ENCODE results near the gene MESP2.

The MESP2 gene

DNA sequence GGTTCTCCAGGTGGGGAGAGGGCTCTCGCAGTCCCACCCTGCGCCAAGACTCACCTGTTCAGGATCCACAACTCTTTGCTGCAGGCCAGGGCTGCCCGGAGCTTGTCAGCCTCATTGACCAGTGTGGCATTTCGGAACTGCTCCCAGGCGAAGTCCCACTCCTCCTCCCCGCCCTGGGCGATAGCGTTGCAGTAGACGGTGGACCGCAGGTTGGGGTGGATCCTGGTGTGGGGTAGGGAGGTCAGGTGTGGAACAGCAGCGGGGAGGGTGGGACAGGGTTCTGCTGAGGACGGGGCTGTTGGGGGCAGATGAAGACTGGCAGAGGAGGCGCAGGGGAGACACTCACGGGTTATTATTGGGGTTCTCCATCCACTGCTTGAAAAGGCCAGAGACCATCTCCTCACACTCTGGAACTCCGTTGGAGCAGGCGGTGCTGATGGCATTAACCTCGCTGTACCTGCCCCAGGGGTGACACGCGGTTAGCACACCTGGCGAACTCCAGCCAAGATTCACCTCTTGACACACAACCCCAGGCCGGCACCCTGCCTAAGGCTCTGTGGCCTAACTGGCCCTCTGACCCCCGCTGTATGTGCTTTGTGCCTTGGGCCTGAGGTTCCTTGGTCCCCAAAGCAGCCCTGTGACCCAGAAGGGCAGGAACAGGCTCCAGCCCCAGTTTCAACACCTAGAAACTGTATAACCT lies 16.1 kb downstream of the MESP2 start:
- Mint-ChIP-seq H3K4me3 (no peak overlapping the region), H3K9me3 (no peaks in the 10 kb centered on the region)
- intact Hi-C loops (cut with micrococcal nuclease) = no loop called here

DNA sequence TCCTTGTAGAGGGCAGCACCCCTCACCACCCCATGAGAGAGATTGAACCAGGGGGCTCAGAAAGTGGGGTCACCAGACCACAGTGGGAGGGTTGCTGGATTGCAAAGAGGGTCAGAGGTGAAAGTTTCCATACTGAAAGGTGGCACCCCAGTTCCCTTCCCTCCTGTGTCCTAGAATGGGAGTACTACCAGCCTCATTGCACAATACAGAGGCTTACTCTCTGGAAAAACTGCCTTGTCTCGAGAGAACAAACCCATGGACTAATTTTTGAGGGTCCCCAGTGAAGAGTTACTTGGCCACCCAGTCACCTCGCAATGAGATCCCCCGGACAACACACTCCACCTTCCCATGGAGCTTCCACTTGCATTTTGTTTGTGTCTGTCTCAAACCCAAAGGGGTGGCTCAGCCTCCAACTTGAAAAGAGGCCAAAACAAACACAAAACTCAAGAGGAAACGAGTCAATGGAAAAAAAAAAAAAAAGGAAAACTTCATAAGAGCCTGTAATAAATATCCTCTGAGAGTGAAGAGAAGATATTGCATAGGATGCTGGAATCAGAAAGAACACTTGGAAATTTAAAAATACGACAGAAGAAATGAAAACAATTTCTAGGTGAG lies 18.6 kb downstream of the MESP2 start:
- H3K36me3 Mint-ChIP-seq (ENCODE audit: low read depth) = peaks cover 100% of the 10 kb centered on the region
- peaks cover 47% of the 10 kb centered on the region for H3K4me1 Mint-ChIP-seq (ENCODE audit: low read depth)
- no peak overlapping the region for H3K4me3 Mint-ChIP-seq
- H3K9me3 Mint-ChIP-seq = no peaks in the 10 kb centered on the region
- intact Hi-C loops (cut with micrococcal nuclease) = no loop called here
- no peaks in the 10 kb centered on the region for H3K27me3 Mint-ChIP-seq
- peak overlapping the region; percentile 5 for H3K27ac Mint-ChIP-seq

More for the DNA sequence above, 16.1 kb downstream of the MESP2 start:
- Mint-ChIP-seq H3K4me1 (ENCODE audit: low read depth) (peaks cover 35% of the 10 kb centered on the region), H3K36me3 (ENCODE audit: low read depth) (peaks cover 100% of the 10 kb centered on the region), H3K27ac (peak overlapping the region; percentile 58), H3K27me3 (no peaks in the 10 kb centered on the region)

DNA sequence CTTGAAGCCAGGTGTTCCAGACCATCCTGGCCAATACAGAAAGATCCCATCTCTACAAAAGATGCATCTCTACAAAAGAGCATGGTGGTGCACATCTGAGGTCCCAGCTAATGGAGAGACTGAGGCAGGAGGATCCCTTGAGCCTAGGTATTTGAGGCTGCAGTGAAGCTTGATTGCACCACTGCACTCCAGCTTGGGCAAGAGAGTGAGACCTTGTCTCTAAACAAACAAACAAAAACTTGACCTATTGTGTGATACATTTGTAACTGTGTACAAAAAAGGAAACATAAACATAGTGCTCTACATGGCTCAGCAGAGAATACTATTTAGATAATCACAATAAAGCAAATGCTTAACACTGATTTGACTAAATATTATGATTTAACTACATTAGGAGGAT lies 19.9 kb downstream of the MESP2 start:
- H3K27me3 Mint-ChIP-seq = no peaks in the 10 kb centered on the region
- intact Hi-C loops (cut with micrococcal nuclease) = no loop called here
- no peak overlapping the region for H3K4me3 Mint-ChIP-seq
- H3K9me3 Mint-ChIP-seq = no peaks in the 10 kb centered on the region
- no peak overlapping the region for H3K27ac Mint-ChIP-seq
- H3K4me1 Mint-ChIP-seq (ENCODE audit: low read depth) = peaks cover 47% of the 10 kb centered on the region
- peaks cover 100% of the 10 kb centered on the region for H3K36me3 Mint-ChIP-seq (ENCODE audit: low read depth)

DNA sequence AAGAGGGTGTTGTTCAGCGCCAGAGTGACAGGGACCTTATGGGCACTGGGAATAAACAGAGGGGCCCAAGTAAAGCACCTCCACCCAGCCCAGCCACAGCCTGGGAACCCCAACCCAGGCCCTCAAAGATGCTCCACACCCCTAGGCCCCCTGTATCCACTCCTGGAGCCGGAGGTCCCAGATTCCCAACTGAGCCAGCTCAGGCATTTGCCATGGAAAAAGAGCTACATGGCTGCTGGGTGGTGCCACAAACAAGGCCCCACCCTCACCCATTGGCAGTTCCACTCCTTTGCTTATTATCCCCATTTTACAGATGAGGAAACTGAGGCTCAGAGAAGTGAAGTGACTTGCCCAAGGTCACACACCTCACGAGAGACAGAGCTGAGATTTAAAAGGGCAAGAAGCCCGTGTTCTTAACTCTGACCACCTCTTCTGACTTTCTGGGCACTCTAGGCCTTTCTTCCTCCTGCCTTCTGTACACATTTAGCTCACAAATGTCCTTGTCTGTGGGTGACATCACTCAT lies 21.6 kb downstream of the MESP2 start:
- Mint-ChIP-seq H3K27ac (no peak overlapping the region), H3K4me3 (no peak overlapping the region), H3K36me3 (ENCODE audit: low read depth) (peaks cover 100% of the 10 kb centered on the region), H3K27me3 (no peaks in the 10 kb centered on the region), H3K9me3 (no peaks in the 10 kb centered on the region), H3K4me1 (ENCODE audit: low read depth) (peaks cover 59% of the 10 kb centered on the region)
- intact Hi-C loops (cut with micrococcal nuclease) = no loop called here

DNA sequence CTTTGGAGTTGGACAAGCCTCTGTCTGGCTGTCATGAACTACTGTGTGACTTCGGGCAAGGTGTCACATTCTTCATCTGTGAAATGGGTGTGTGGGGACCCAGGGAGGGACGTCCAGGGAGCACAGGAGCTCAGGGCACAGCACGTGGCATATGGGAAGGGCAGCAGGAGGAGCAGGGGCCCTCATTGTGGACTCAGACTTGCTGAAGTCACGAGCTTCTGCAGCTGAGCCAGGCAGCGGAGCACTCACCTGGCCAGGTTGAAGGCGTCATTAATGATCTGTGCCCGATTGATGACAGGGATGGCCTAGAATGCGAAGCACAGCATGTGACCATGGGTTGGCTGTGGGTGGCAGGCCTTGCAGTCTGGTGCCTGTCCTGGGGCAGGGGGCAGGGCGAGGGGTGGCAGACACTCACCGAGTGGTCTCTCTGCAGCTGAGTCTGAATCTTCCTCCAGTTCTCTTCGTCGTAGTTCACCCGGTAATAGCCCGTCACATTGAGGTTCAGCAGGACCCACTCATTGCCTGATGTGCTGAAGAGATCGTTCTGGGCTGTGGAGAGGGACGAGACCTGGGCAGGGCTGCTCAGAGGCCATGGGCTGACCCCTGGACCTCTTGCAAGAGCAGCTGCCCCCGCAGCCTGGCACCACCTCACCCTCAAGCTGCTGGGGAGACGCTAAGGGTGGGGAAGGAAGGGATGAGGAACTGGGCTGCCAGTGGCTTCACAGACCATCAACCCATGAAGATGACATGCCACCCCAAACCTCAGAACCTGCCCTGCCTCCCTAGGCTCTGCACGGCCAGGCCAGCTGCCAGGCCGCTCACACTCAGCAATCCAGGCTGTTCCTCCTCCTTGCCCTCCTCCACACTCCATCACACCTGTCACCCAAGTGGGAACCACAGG lies 23.1 kb downstream of the MESP2 start:
- Mint-ChIP-seq H3K4me3 (no peak overlapping the region), H3K9me3 (no peaks in the 10 kb centered on the region), H3K36me3 (ENCODE audit: low read depth) (peaks cover 100% of the 10 kb centered on the region), H3K27me3 (no peaks in the 10 kb centered on the region), H3K27ac (peak overlapping the region; percentile 18), H3K4me1 (ENCODE audit: low read depth) (peaks cover 73% of the 10 kb centered on the region)
- intact Hi-C loops (cut with micrococcal nuclease) = no loop called here

DNA sequence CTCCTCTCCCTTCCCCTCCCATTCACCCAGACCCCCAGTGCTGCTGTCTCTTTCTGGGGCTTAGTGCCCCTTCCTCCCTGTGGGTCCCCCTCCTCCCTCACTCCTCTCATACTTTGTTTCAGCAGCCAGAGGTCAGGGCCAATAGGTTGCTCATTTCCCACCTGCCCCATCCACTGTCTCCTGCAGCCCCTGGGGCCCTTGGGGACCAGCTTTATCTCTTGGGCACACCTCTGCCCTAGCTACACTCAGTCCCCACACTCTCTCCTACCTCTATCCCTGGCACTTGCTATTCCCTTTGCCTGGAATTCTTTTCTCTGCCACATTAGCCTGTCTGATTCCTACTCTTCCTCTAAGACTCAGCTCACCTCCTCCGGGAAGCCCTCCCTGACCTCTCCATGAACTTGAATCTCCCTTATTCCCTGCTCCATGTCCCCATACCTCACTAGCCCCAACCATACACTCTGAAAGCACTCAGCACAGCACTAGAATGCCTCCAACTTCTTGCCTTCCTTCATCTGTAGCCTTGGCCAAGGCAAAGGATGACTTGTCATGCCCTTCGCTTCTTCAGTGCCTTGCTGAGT lies 23.9 kb downstream of the MESP2 start:
- H3K4me3 Mint-ChIP-seq = no peak overlapping the region
- H3K36me3 Mint-ChIP-seq (ENCODE audit: low read depth) = peaks cover 100% of the 10 kb centered on the region
- no peaks in the 10 kb centered on the region for H3K27me3 Mint-ChIP-seq
- no peaks in the 10 kb centered on the region for H3K9me3 Mint-ChIP-seq
- intact Hi-C loops (cut with micrococcal nuclease) = no loop called here
- peaks cover 78% of the 10 kb centered on the region for H3K4me1 Mint-ChIP-seq (ENCODE audit: low read depth)
- H3K27ac Mint-ChIP-seq = peak overlapping the region; percentile 18

DNA sequence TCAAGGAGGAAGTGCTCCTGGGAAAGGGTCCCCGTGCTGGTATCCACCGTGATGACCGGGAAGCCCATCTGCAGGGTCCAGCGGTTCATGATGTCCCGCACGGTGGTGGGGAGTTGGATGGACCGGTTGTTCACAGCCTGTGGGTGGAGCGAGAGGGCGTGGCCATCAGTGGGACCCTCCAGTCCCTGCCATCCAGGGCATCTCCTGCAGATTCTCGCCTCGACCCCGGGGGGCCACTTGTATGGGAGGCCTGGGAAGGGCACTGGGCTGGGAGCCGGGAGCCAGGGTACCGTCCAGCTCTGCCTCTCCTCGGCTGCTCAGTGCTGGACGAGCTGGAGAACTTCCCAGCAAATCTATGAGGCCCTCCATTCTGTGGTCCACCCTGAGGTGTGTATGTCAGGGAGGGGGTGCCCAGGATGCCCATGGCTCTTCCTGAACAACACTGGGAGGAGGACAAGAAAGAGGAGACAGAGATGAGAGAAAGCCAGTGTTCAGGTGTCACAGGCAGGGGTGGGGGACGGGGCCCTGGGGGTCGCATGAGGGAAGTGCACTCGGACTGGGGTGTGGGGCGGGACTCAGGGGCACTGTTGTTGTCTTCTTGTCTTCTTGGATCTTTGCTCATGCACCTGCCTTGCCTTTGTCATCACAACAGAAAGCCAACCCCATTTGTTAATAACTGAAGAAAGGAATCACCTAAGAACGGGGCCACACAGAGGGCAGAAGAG lies 25.5 kb downstream of the MESP2 start:
- Mint-ChIP-seq H3K27me3 (no peaks in the 10 kb centered on the region), H3K27ac (peak overlapping the region; percentile 31), H3K4me1 (ENCODE audit: low read depth) (peaks cover 85% of the 10 kb centered on the region), H3K36me3 (ENCODE audit: low read depth) (peaks cover 100% of the 10 kb centered on the region), H3K4me3 (no peak overlapping the region), H3K9me3 (no peaks in the 10 kb centered on the region)
- intact Hi-C loops (cut with micrococcal nuclease) = no loop called here

DNA sequence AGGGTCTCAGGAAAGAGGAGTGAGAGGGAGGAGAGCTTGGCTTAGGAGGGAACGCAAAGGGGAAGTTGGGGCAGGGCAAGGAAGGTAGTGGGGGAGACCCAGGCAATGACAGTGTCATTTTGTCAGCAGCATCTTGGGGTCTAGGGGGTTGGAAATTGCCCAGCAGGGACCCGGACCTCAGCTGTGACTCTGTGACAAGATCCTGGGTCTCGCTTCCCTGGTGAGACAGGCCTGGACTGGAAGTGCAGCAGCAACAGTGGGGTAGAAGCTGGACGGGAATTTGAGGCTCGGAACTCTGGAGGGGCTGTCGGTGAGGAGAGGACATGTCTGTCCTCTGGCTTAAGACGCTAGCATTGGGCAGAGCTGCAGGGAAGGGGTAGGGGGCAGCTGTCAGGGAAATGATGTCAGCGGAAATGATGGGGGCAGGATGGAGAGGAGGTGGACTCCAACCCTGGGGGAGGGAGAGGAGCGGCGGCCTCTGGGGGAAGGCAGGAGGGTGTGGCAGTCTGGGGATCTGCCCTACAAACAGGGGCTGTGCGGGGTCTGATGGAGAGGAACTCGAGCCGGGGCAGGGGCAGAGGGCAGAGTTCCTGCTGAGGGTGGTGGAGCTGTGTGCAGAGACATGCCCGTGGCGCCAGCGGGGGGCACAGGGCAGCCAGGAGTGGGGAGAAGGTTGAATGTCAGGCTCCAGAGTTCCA lies 26.2 kb downstream of the MESP2 start:
- Mint-ChIP-seq H3K9me3 (no peaks in the 10 kb centered on the region), H3K27me3 (no peaks in the 10 kb centered on the region), H3K4me3 (no peak overlapping the region), H3K4me1 (ENCODE audit: low read depth) (peaks cover 84% of the 10 kb centered on the region), H3K36me3 (ENCODE audit: low read depth) (peaks cover 100% of the 10 kb centered on the region), H3K27ac (peak overlapping the region; percentile 31)
- intact Hi-C loops (cut with micrococcal nuclease) = no loop called here

DNA sequence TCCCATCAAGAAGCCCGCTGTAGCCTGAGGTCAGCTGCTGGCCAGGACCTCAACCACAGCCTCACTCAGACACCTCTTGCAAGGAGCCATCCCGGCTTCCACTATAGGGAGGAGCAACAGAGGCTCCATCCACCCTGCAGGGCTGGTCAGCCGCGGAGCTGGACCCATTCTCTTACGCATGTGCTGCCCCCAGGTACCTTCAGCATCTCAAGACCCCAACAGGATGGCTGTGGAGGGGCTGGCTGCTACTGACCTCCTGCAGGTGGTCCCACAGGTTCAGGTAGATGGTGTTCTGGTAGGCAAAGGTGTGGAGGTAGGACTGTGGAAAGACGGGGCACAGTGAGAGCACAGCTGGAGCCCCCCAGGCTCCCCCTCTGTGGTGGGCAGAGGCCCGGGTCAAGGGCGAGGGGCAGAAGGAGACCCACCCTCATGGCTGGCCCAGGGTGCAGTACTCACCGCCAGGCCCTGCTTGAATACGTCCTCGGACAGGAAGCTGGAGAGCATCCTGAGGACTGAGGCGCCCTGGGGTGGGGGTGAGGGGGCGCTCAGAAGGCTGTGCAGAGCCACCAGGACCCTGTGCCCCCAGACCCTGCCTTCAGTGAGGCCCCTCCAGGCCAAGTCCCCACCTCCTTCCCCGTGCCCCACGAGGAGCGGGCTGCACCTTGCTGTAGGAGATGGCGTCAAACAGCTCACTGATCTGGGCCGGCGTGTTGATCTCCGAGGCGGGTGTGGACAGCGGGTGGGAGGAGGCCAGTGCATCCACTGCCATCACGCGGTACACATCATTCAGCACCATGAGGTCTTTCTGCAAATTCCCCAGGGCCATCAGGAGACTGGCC lies 27.1 kb downstream of the MESP2 start:
- Mint-ChIP-seq H3K4me3 (no peak overlapping the region), H3K27ac (peak overlapping the region; percentile 47), H3K4me1 (ENCODE audit: low read depth) (peaks cover 87% of the 10 kb centered on the region), H3K27me3 (no peaks in the 10 kb centered on the region), H3K9me3 (no peaks in the 10 kb centered on the region), H3K36me3 (ENCODE audit: low read depth) (peaks cover 100% of the 10 kb centered on the region)
- intact Hi-C loops (cut with micrococcal nuclease) = no loop called here

DNA sequence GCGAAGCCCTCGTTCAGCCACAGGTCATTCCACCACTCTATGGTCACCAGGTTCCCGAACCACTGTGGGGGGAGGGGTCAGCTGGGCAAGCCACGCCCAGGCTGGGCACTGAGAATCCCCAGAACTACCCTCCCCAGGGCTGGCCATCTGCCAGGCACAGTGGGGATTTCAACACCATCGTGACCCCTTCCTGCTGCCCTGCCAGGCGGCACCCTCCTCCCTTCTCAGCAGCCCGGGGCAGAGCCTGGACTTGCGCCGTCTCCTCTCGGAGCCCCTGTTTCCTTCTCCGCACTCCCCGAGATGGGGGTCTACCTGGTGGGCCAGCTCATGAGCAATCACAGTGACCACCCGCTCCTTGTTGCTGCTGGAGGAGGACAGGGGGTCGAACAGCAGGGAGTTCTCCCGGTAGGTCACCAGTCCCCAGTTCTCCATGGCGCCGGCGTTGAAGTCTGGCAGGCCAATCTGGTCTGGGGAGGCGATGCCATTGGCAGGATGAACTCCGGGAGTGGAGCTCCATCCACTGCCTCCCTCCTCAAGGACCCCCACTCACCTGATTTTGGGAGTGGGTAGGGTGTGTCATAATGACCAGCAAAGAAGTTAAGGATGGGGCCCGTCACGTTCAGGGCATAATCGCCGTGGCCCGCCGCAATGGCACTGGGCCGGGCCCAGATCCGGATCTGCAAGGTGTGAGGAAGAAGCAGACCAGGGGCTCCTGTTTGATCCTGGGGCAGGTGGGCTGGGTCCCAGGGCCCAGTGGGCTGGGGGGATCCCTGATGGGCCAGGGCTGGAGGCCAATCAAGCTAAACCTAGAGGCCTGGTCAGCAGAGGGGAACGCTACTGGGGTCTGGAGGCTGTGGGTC lies 28.0 kb downstream of the MESP2 start:
- intact Hi-C loops (cut with micrococcal nuclease) = no loop called here
- Mint-ChIP-seq H3K4me3 (no peak overlapping the region), H3K9me3 (no peaks in the 10 kb centered on the region), H3K4me1 (ENCODE audit: low read depth) (peaks cover 91% of the 10 kb centered on the region), H3K27me3 (no peaks in the 10 kb centered on the region), H3K36me3 (ENCODE audit: low read depth) (peaks cover 100% of the 10 kb centered on the region), H3K27ac (peak overlapping the region; percentile 47)

DNA sequence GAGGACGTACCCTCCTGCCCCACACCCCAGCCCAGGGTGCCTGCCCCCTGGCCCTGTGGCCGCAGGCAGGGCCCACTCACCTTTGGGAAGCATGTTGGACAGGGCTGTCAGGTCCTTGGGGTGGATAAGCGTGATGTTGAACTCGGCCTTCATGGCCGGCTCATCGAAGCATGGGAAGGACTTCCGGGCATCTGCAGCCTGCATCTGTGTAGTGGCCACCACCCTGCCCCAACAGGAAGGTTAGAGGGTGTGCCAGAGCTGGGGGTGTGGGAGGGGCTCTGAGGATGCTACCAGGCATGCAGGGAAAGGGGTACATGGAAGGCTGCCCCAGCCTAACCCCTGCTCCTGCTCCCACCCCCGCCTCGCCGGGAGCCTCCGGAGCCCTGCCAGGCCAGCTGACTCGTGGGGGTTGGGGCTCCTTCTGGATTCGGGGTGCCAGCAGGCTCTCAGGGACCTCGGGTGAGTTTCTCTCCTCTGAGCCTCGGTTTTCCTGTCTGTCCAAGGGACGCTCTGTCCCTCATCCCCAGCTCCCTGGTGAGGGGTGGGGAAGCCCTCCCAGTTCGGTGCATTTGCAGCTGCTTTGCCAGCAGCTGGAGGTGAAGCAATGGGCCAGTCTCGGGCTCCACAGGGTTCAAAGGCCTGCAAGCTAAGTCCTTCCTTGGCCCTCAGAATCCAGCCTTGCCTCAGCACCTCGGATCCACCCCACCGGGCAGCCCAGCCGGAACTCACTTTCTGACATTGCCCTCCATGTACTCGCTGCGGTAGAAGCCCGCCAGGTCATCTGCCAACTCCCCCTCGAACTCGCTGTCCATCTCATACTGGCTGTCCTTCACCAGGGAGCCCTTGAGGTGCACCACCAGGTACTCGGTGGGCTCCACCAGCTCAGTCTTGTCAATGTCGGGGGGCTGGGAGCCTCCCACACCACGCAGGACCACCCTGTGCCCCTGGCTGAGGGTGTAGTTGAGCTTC lies 29.4 kb downstream of the MESP2 start:
- Mint-ChIP-seq H3K27ac (peak overlapping the region; percentile 47), H3K4me3 (no peak overlapping the region), H3K4me1 (ENCODE audit: low read depth) (peaks cover 90% of the 10 kb centered on the region), H3K27me3 (no peaks in the 10 kb centered on the region), H3K9me3 (no peaks in the 10 kb centered on the region), H3K36me3 (ENCODE audit: low read depth) (peaks cover 100% of the 10 kb centered on the region)
- intact Hi-C loops (cut with micrococcal nuclease) = no loop called here

Data from dendritic cell treated with granulocyte-macrophage colony-stimulating factor and Interleukin-4, amounts not matched to agents 40 ng/mL and 50 ng/mL, for 4 days (primary cell).